Measurements from ENCODE around the gene CHRNG. TPM values are rescaled to one million over a fixed set of nuclear protein-coding genes. Genes with fewer than 3 reads are reported as not detected.

Gene CHRNG
- total and polyA plus RNA-seq, 4 donors: not detected

GRCh38 chr2:232587512-232587911 is 48.0 kb downstream of the CHRNG start:
- Histone ChIP-seq H3K27ac (ENCODE audit: low read depth in 1 of 2, low read length in 2 of 2) (no peak overlapping the region), H3K36me3 (ENCODE audit: control insufficient read depth in 1 of 2, insufficient read depth in 2 of 2, low read length in 1 of 2) (peaks cover 4 to 5% of the 10 kb centered on the region in 2 donors), H3K9me3 (ENCODE audit: control insufficient read depth, low read length) (no peaks in the 10 kb centered on the region), H3K4me1 (ENCODE audit: control insufficient read depth in 1 of 2, insufficient read depth in 2 of 2, low read length in 2 of 2) (no peaks in the 10 kb centered on the region), H3K4me3 (ENCODE audit: low read length in 2 of 2) (no peak overlapping the region), H3K27me3 (ENCODE audit: control insufficient read depth in 1 of 2, insufficient read depth in 2 of 2, low read length in 1 of 2) (no peaks in the 10 kb centered on the region)
- DNase-seq (no peak), ATAC-seq (ENCODE audit: low FRiP score) (peak; percentile 47)
- WGBS, 2 donors: 89 to 90% methylated on average over 7 of the region's 7 CpGs
- intact Hi-C loops (cut with DNase I): no loop called here

- no peak for DNase-seq
- no peaks in the 10 kb centered on the region for H3K4me1 ChIP-seq (ENCODE audit: control insufficient read depth in 1 of 2, insufficient read depth in 2 of 2, low read length in 2 of 2)
- H3K27me3 ChIP-seq (ENCODE audit: control insufficient read depth in 1 of 2, insufficient read depth in 2 of 2, low read length in 1 of 2): no peaks in the 10 kb centered on the region
- peak; percentile 42 for ATAC-seq (ENCODE audit: low FRiP score)
- intact Hi-C loops (cut with DNase I): no loop called here
- H3K36me3 ChIP-seq (ENCODE audit: control insufficient read depth in 1 of 2, insufficient read depth in 2 of 2, low read length in 1 of 2): peaks cover 0 to 3% of the 10 kb centered on the region in 2 donors
- WGBS, 2 donors: 91 to 95% methylated on average over 8 of the region's 8 CpGs
- no peak overlapping the region for H3K27ac ChIP-seq (ENCODE audit: low read depth in 1 of 2, low read length in 2 of 2)
- no peak overlapping the region for H3K4me3 ChIP-seq (ENCODE audit: low read length in 2 of 2)
- H3K9me3 ChIP-seq (ENCODE audit: control insufficient read depth, low read length): no peaks in the 10 kb centered on the region
These were observed 48.5 kb downstream of the CHRNG start for GRCh38 chr2:232588031-232588430.

- 30 to 32% methylated on average over 18 of the region's 18 CpGs for WGBS, 2 donors
These were observed 49.4 kb downstream of the CHRNG start for GRCh38 chr2:232588680-232589585.

GRCh38 chr2:232592772-232593395 is 53.4 kb downstream of the CHRNG start:
- Histone ChIP-seq H3K36me3 (ENCODE audit: control insufficient read depth in 1 of 2, insufficient read depth in 2 of 2, low read length in 1 of 2) (no peaks in the 10 kb centered on the region), H3K4me1 (ENCODE audit: control insufficient read depth in 1 of 2, insufficient read depth in 2 of 2, low read length in 2 of 2) (no peaks in the 10 kb centered on the region), H3K27me3 (ENCODE audit: control insufficient read depth in 1 of 2, insufficient read depth in 2 of 2, low read length in 1 of 2) (no peaks in the 10 kb centered on the region), H3K4me3 (ENCODE audit: low read length in 2 of 2) (no peak overlapping the region), H3K9me3 (ENCODE audit: control insufficient read depth, low read length) (no peaks in the 10 kb centered on the region), H3K27ac (ENCODE audit: low read depth in 1 of 2, low read length in 2 of 2) (peak overlapping the region in 1 of 2 donors; percentile 70)
- DNase-seq (no peak), ATAC-seq (ENCODE audit: low FRiP score) (no peak)
- intact Hi-C loops (cut with DNase I): no loop called here
- 91 to 92% methylated on average over 3 of the region's 3 CpGs for WGBS, 2 donors

More at GRCh38 chr2:232588680-232589585, 49.4 kb downstream of the CHRNG start:
- Histone ChIP-seq H3K27me3 (ENCODE audit: control insufficient read depth in 1 of 2, insufficient read depth in 2 of 2, low read length in 1 of 2) (no peaks in the 10 kb centered on the region), H3K4me3 (ENCODE audit: low read length in 2 of 2) (no peak overlapping the region), H3K9me3 (ENCODE audit: control insufficient read depth, low read length) (no peaks in the 10 kb centered on the region), H3K27ac (ENCODE audit: low read depth in 1 of 2, low read length in 2 of 2) (peak overlapping the region in 1 of 2 donors; percentile 48), H3K4me1 (ENCODE audit: control insufficient read depth in 1 of 2, insufficient read depth in 2 of 2, low read length in 2 of 2) (no peaks in the 10 kb centered on the region), H3K36me3 (ENCODE audit: control insufficient read depth in 1 of 2, insufficient read depth in 2 of 2, low read length in 1 of 2) (peaks cover 0 to 2% of the 10 kb centered on the region in 2 donors)
- peak; percentile 77 for ATAC-seq (ENCODE audit: low FRiP score)
- peak; percentile 77 to 81 for DNase-seq
- intact Hi-C loops (cut with DNase I): no loop called here

GRCh38 chr2:232593982-232594381 is 54.5 kb downstream of the CHRNG start:
- Histone ChIP-seq H3K4me3 (ENCODE audit: low read length in 2 of 2) (no peak overlapping the region), H3K4me1 (ENCODE audit: control insufficient read depth in 1 of 2, insufficient read depth in 2 of 2, low read length in 2 of 2) (no peaks in the 10 kb centered on the region), H3K9me3 (ENCODE audit: control insufficient read depth, low read length) (no peaks in the 10 kb centered on the region), H3K36me3 (ENCODE audit: control insufficient read depth in 1 of 2, insufficient read depth in 2 of 2, low read length in 1 of 2) (no peaks in the 10 kb centered on the region), H3K27me3 (ENCODE audit: control insufficient read depth in 1 of 2, insufficient read depth in 2 of 2, low read length in 1 of 2) (no peaks in the 10 kb centered on the region), H3K27ac (ENCODE audit: low read depth in 1 of 2, low read length in 2 of 2) (no peak overlapping the region)
- intact Hi-C loops (cut with DNase I): no loop called here
- DNase-seq (no peak), ATAC-seq (ENCODE audit: low FRiP score) (no peak)
- WGBS, 2 donors: 83 to 95% methylated on average over 7 of the region's 7 CpGs

Other genes with a start within 250 kb of the CHRNG start
- gene ALPP, start 160.9 kb upstream of the CHRNG start, total RNA-seq: not detected
- gene ALPP, start 160.9 kb upstream of the CHRNG start, polyA plus RNA-seq: not detected
- not detected for gene ALPG, start 132.8 kb upstream of the CHRNG start, total RNA-seq
- not detected for gene ALPG, start 132.8 kb upstream of the CHRNG start, polyA plus RNA-seq
- not detected for gene ALPI, start 83.5 kb upstream of the CHRNG start, total RNA-seq
- 10 to 100 TPM in 1 of 2 donors, under 1 TPM in 1; 0.18 to 19.9 TPM for gene ALPI, start 83.5 kb upstream of the CHRNG start, polyA plus RNA-seq
- 1 to 10 TPM; 2.1 to 7.2 TPM for gene ECEL1, start 51.9 kb upstream of the CHRNG start, total RNA-seq
- gene ECEL1, start 51.9 kb upstream of the CHRNG start, polyA plus RNA-seq: not detected
- not detected for gene PRSS56, start 19.3 kb upstream of the CHRNG start, total RNA-seq
- not detected for gene PRSS56, start 19.3 kb upstream of the CHRNG start, polyA plus RNA-seq
- gene CHRND, start 13.5 kb upstream of the CHRNG start, total RNA-seq: not detected
- gene CHRND, start 13.5 kb upstream of the CHRNG start, polyA plus RNA-seq: not detected
- gene TIGD1, start 10.9 kb downstream of the CHRNG start, total RNA-seq: 1 to 10 TPM; 2.3 to 3.3 TPM
- gene TIGD1, start 10.9 kb downstream of the CHRNG start, polyA plus RNA-seq: 1 to 10 TPM in 1 of 2 donors, under 1 TPM in 1; 0.50 to 1.8 TPM
- gene EIF4E2, start 11.0 kb downstream of the CHRNG start, total RNA-seq: 10 to 100 TPM; 51.9 to 58.4 TPM
- gene EIF4E2, start 11.0 kb downstream of the CHRNG start, polyA plus RNA-seq: 10 to 100 TPM; 43.9 to 60.7 TPM
- 100 to 1,000 TPM in 1 of 2 donors, 10 to 100 TPM in 1; 85.8 to 236 TPM for gene EFHD1, start 93.9 kb downstream of the CHRNG start, total RNA-seq
- 100 to 1,000 TPM; 135 to 146 TPM for gene EFHD1, start 93.9 kb downstream of the CHRNG start, polyA plus RNA-seq
- 100 to 1,000 TPM in 1 of 2 donors, 10 to 100 TPM in 1; 74.0 to 100 TPM for gene GIGYF2, start 157.6 kb downstream of the CHRNG start, total RNA-seq
- 10 to 100 TPM; 13.3 to 13.4 TPM for gene GIGYF2, start 157.6 kb downstream of the CHRNG start, polyA plus RNA-seq
- gene KCNJ13, start 236.9 kb downstream of the CHRNG start, total RNA-seq: not detected
- gene KCNJ13, start 236.9 kb downstream of the CHRNG start, polyA plus RNA-seq: 10 to 100 TPM in 1 of 2 donors, not detected in 1; 17.2 TPM